Uterus (tissue), 4 donors: ENCODE results near the gene PPP2R2C. TPM values are rescaled to one million over a fixed set of nuclear protein-coding genes. Genes with fewer than 3 reads are reported as not detected.

Source experiments
- DNase-seq, 2 donors: peaks; one replicate each; pipeline ENCODE4 v3.0.0-alpha.2; 2019 to 2020
- H3K27ac ChIP-seq, 2 donors: fragments of 200-600 bp; sonication (generic); 1 replicate in 1 of 2; 2 replicates in 1 of 2; pipeline ENCODE4 v1.5.1; 2016 to 2018
- H3K27me3 ChIP-seq, 2 donors: fragments of 200-600 bp; sonication (generic); one replicate each; pipeline ENCODE4 v1.5.1; 2018 to 2019; ENCODE audit warnings: control low read depth in 1 of 2
- H3K36me3 ChIP-seq, 2 donors: fragments of 200-600 bp; sonication (generic); one replicate each; pipeline ENCODE4 v1.5.1; 2019; ENCODE audit warnings: control low read depth in 1 of 2
- H3K4me1 ChIP-seq, 2 donors: fragments of 200-600 bp; sonication (generic); one replicate each; pipeline ENCODE4 v1.5.1; 2018 to 2019; ENCODE audit warnings: control low read depth in 1 of 2
- H3K4me3 ChIP-seq, 2 donors: fragments of 200-600 bp; sonication (generic); 1 replicate in 1 of 2; 2 replicates in 1 of 2; pipeline ENCODE4 v1.5.1; 2018 to 2019; ENCODE audit warnings: mild to moderate bottlenecking in 1 of 2
- H3K9me3 ChIP-seq, 2 donors: fragments of 200-600 bp; sonication (generic); one replicate each; pipeline ENCODE4 v1.5.1; 2019; ENCODE audit warnings: control low read depth in 1 of 2
- CTCF ChIP-seq, 4 experiments: fragments of 200-600 bp in 2 of 4; fragments of 450-650 bp in 2 of 4; sonication (generic) in 2 of 4; IDR thresholded peaks; one replicate each; pipeline ENCODE4 v1.5.1; 2016 to 2019; ENCODE audit warnings: antibody characterized with exemption in 4 of 4, mild to moderate bottlenecking in 2 of 4, moderate library complexity in 1 of 4
- POLR2A ChIP-seq, 2 donors: fragments of 450-650 bp; IDR thresholded peaks; one replicate each; pipeline ENCODE4 v1.6.1; 2016; ENCODE audit warnings: antibody characterized with exemption in 2 of 2, mild to moderate bottlenecking in 1 of 2, moderate library complexity in 1 of 2
- intact Hi-C: fragments of 100-400 bp; cut with DNase I; formaldehyde crosslinking; loops from one replicate; pipeline ENCODE4 v1.15.1; 2023; ENCODE audit warnings: low total_unique reads
- total RNA-seq, 4 donors: library from RNA; depleted of rRNA in 3 of 4; stranded (reverse); fragments of >200 nt in 3 of 4; gene quantifications; one replicate each; pipeline versions ENCODE4 v1.1.0 to v1.2.4, GENCODE V29; 2014 to 2023
- donor health status: DM: yes; HTN: yes; CAD: no.

The PPP2R2C gene
- total RNA-seq, result 10 to 100 TPM in 3 of 4 donors, 1 to 10 TPM in 1; 2.9 to 49.1 (median 27.3) TPM

- TF ChIP-seq POLR2A (IDR thresholded peaks at IDR 0.05), result no peak
- TF ChIP-seq CTCF (IDR thresholded peaks at IDR 0.05), result no peak
- Histone ChIP-seq H3K27me3 (no peaks in the 10 kb centered on the region), H3K4me3 (peak within 1 kb of the TSS; percentile 34 to 48), H3K9me3 (no peaks in the 10 kb centered on the region), H3K27ac (peak within 1 kb of the TSS; percentile 50 to 86), H3K36me3 (no peaks in the 10 kb centered on the region), H3K4me1 (no peaks in the 10 kb centered on the region)
- intact Hi-C loops, result no loop called here
- DNase-seq, result no peak
Measured at GRCh38 chr4:6472387-6473263, at the start of gene PPP2R2C. PPP2R2C (minus strand) TSS chr4:6472614; CDS start chr4:6472229, 385 bp downstream.

- DNase-seq, result no peak
- Histone ChIP-seq H3K27me3 (no peaks in the 10 kb centered on the region), H3K4me1 (no peaks in the 10 kb centered on the region), H3K27ac (no peak overlapping the region), H3K4me3 (no peak overlapping the region), H3K36me3 (no peaks in the 10 kb centered on the region), H3K9me3 (no peaks in the 10 kb centered on the region)
- intact Hi-C loops, result no loop called here
- no peak for TF ChIP-seq POLR2A (IDR thresholded peaks at IDR 0.05)
- TF ChIP-seq CTCF (IDR thresholded peaks at IDR 0.05), result no peak
Measured at GRCh38 chr4:6520978-6521377, 48.6 kb upstream of the PPP2R2C start.

GRCh38 chr4:6520051-6520636 is 47.7 kb upstream of the PPP2R2C start:
- Histone ChIP-seq H3K36me3 (no peaks in the 10 kb centered on the region), H3K27me3 (no peaks in the 10 kb centered on the region), H3K27ac (no peak overlapping the region), H3K4me1 (no peaks in the 10 kb centered on the region), H3K9me3 (no peaks in the 10 kb centered on the region), H3K4me3 (no peak overlapping the region)
- intact Hi-C loops, result no loop called here
- TF ChIP-seq POLR2A (IDR thresholded peaks at IDR 0.05) (no peak), CTCF (IDR thresholded peaks at IDR 0.05) (no peak)
- DNase-seq, result no peak

GRCh38 chr4:6517171-6517570 is 44.8 kb upstream of the PPP2R2C start:
- no peaks in the 10 kb centered on the region for H3K4me1 ChIP-seq
- no peaks in the 10 kb centered on the region for H3K9me3 ChIP-seq
- no peak for DNase-seq
- H3K27ac ChIP-seq, result no peak overlapping the region
- intact Hi-C loops, result no loop called here
- no peaks in the 10 kb centered on the region for H3K36me3 ChIP-seq
- TF ChIP-seq CTCF (IDR thresholded peaks at IDR 0.05) (no peak), POLR2A (IDR thresholded peaks at IDR 0.05) (no peak)
- H3K4me3 ChIP-seq, result no peak overlapping the region
- H3K27me3 ChIP-seq, result no peaks in the 10 kb centered on the region

GRCh38 chr4:6516762-6517161 is 44.3 kb upstream of the PPP2R2C start:
- no peaks in the 10 kb centered on the region for H3K27me3 ChIP-seq
- no peak for DNase-seq
- no peak overlapping the region for H3K27ac ChIP-seq
- H3K9me3 ChIP-seq, result no peaks in the 10 kb centered on the region
- TF ChIP-seq CTCF (IDR thresholded peaks at IDR 0.05) (no peak), POLR2A (IDR thresholded peaks at IDR 0.05) (no peak)
- H3K4me1 ChIP-seq, result no peaks in the 10 kb centered on the region
- no peak overlapping the region for H3K4me3 ChIP-seq
- no peaks in the 10 kb centered on the region for H3K36me3 ChIP-seq
- intact Hi-C loops, result no loop called here
